DOHH2 (cell line): ENCODE data around the gene NLGN2.

Experiments used
- H3F3A ChIP-seq: fragments of 200-600 bp; sonication (generic), shearing (Covaris generic); 2 replicates; pipeline ENCODE4 v1.6.0; 2016; ENCODE audit warnings: antibody characterized with exemption, mild to moderate bottlenecking; ENCODE audit not compliant: control insufficient read depth, insufficient read depth
- H3K27ac ChIP-seq: fragments of 200-600 bp; sonication (generic); 2 replicates; pipeline ENCODE4 v1.5.1; 2014; ENCODE audit warnings: low read depth, mild to moderate bottlenecking, low read length, moderate library complexity
- H3K27me3 ChIP-seq: fragments of 200-600 bp; sonication (generic); 2 replicates; pipeline ENCODE4 v1.6.1; 2014; ENCODE audit warnings: mild to moderate bottlenecking, low read length, mixed read lengths; ENCODE audit not compliant: control insufficient read depth
- H3K36me3 ChIP-seq: fragments of 200-600 bp; sonication (generic); 2 replicates; pipeline ENCODE4 v1.6.1; 2014; ENCODE audit warnings: mild to moderate bottlenecking, low read length, moderate library complexity, mixed read lengths; ENCODE audit not compliant: control insufficient read depth
- H3K4me1 ChIP-seq: fragments of 200-600 bp; sonication (generic); 2 replicates; pipeline ENCODE4 v1.6.1; 2014; ENCODE audit warnings: mild to moderate bottlenecking, low read length, mixed read lengths; ENCODE audit not compliant: control insufficient read depth
- H3K4me2 ChIP-seq: fragments of 200-600 bp; sonication (generic); 2 replicates; pipeline ENCODE4 v1.6.0; 2014; ENCODE audit warnings: mild to moderate bottlenecking, low read length, moderate library complexity
- H3K4me3 ChIP-seq: fragments of 200-600 bp; sonication (generic); 2 replicates; pipeline ENCODE4 v1.5.1; 2014; ENCODE audit warnings: mild to moderate bottlenecking, low read length, mixed read lengths
- H3K79me2 ChIP-seq: fragments of 200-600 bp; sonication (generic); 2 replicates; pipeline ENCODE4 v1.6.1; 2014; ENCODE audit warnings: mild to moderate bottlenecking, low read length, mixed read lengths; ENCODE audit not compliant: control insufficient read depth
- H3K9me2 ChIP-seq: fragments of 200-600 bp; sonication (generic); replicated peaks from 2 replicates; pipeline ENCODE4 v1.6.1; 2014; ENCODE audit warnings: mild to moderate bottlenecking, low read length, mixed read lengths; ENCODE audit not compliant: control insufficient read depth
- H3K9me3 ChIP-seq: fragments of 200-600 bp; sonication (generic); 2 replicates; pipeline ENCODE4 v1.6.1; 2014; ENCODE audit warnings: antibody characterized with exemption, low read length, mixed read lengths; ENCODE audit not compliant: control insufficient read depth, insufficient read depth
- H4K20me1 ChIP-seq: fragments of 200-600 bp; sonication (generic); 2 replicates; pipeline ENCODE4 v1.6.0; 2014; ENCODE audit warnings: low read depth, mild to moderate bottlenecking, antibody characterized with exemption, low read length, moderate library complexity; ENCODE audit not compliant: control insufficient read depth, insufficient read depth
- CTCF ChIP-seq: fragments of 200-600 bp; sonication (generic); IDR thresholded peaks from one replicate; pipeline ENCODE4 v1.5.1; 2014; ENCODE audit warnings: antibody characterized with exemption, mild to moderate bottlenecking, low read depth, low read length; ENCODE audit not compliant: poor library complexity, severe bottlenecking
- EZH2phosphoT487 ChIP-seq: fragments of 200-600 bp; sonication (generic); IDR thresholded peaks from 2 replicates; pipeline ENCODE4 v1.6.1; 2017; ENCODE audit warnings: borderline replicate concordance, mild to moderate bottlenecking, antibody characterized with exemption, low read length, moderate library complexity, mixed read lengths

The NLGN2 gene

GRCh38 chr17:7370853-7371252, 36.8 kb upstream of the NLGN2 start:
- Histone ChIP-seq H3K9me3 (no peaks in the 10 kb centered on the region), H3K79me2 (no peaks in the 10 kb centered on the region), H3F3A (no peaks in the 10 kb centered on the region), H3K27me3 (peaks cover 11% of the 10 kb centered on the region; the same call in 1 of the 2 replicates), H4K20me1 (no peaks in the 10 kb centered on the region), H3K9me2 (no peaks in the 10 kb centered on the region), H3K4me2 (no peak overlapping the region), H3K4me3 (no peak overlapping the region), H3K27ac (no peak overlapping the region), H3K36me3 (no peaks in the 10 kb centered on the region), H3K4me1 (no peaks in the 10 kb centered on the region)
- TF ChIP-seq CTCF (no peak), EZH2phosphoT487 (no peak)

- Histone ChIP-seq H3K4me3 (no peak overlapping the region), H3F3A (no peaks in the 10 kb centered on the region), H3K79me2 (no peaks in the 10 kb centered on the region), H4K20me1 (no peaks in the 10 kb centered on the region), H3K4me1 (no peaks in the 10 kb centered on the region), H3K36me3 (no peaks in the 10 kb centered on the region), H3K4me2 (no peak overlapping the region), H3K9me3 (peaks cover 3% of the 10 kb centered on the region), H3K9me2 (no peaks in the 10 kb centered on the region), H3K27ac (no peak overlapping the region), H3K27me3 (peaks cover 11% of the 10 kb centered on the region; the same call in 1 of the 2 replicates)
- TF ChIP-seq CTCF (no peak), EZH2phosphoT487 (no peak)
Measured at GRCh38 chr17:7374353-7374752, 33.3 kb upstream of the NLGN2 start.

- Histone ChIP-seq H3K27ac (no peak overlapping the region), H3K9me2 (no peaks in the 10 kb centered on the region), H3K9me3 (peaks cover 6% of the 10 kb centered on the region), H3K27me3 (0 out of 2 replicates have a peak, but pooled peaks cover 6% of the 10 kb centered on the region), H3F3A (no peaks in the 10 kb centered on the region), H4K20me1 (no peaks in the 10 kb centered on the region), H3K4me2 (no peak overlapping the region), H3K36me3 (no peaks in the 10 kb centered on the region), H3K4me3 (no peak overlapping the region), H3K79me2 (no peaks in the 10 kb centered on the region), H3K4me1 (peaks cover 8% of the 10 kb centered on the region)
- TF ChIP-seq CTCF (no peak), EZH2phosphoT487 (no peak)
Measured at GRCh38 chr17:7379134-7379533, 28.5 kb upstream of the NLGN2 start.
